AG04449 (cell line): ENCODE results near the gene S100A7.

Source experiments
- CTCF ChIA-PET: fragments of 350-600 bp; formaldehyde crosslinking; extraction: SDS; loops from one replicate; lab custom pipeline; 2021; ENCODE audit warnings: antibody characterized with exemption; lab: Yijun Ruan, JAX
- POLR2A ChIA-PET: fragments of 400-600, 350-600 bp; formaldehyde crosslinking; extraction: SDS; loops from one replicate; lab custom pipeline; 2020; ENCODE audit warnings: antibody characterized with exemption, inconsistent platforms; lab: Yijun Ruan, JAX
- DNase-seq: peaks from one replicate; pipeline ENCODE4 v3.0.0-alpha.2; 2010; ENCODE audit warnings: low read depth, low spot score
- H3K4me3 ChIP-seq: 2 replicates; pipeline ENCODE4 v1.5.1; 2011; ENCODE audit warnings: low read depth, mild to moderate bottlenecking, control low read depth, low read length
- CTCF ChIP-seq: IDR thresholded peaks from one replicate; pipeline ENCODE4 v1.5.1; 2011; ENCODE audit warnings: mild to moderate bottlenecking, moderate library complexity, low read length, control low read depth, inconsistent platforms; ENCODE audit not compliant: insufficient read depth; ENCODE audit errors: missing control alignments

Gene S100A7

GRCh38 chr1:153460551-153460950 is at the start of gene S100A7:
S100A7 (minus strand) TSS chr1:153460651; CDS start chr1:153459013, 1,638 bp downstream.
- DNase-seq = no peak
- CTCF ChIA-PET = no interaction called here

GRCh38 chr1:153509729-153510354 is 49.4 kb upstream of the S100A7 start:
- TF ChIP-seq CTCF = peak; percentile 75
- ChIA-PET CTCF (interaction anchor here (0.6 to 15.3 kb wide), 36 partner anchors 11 to 477 kb away, joined by 3 to 401 read pairs (median 9); partner anchors contain the start of genes CHTOP, NPR1, RAB13 and S100A1), POLR2A (interaction anchor here (0.6 to 1.2 kb wide), 2 partner anchors 58 to 88 kb away, joined by 3 to 5 read pairs; no protein-coding TSS in a partner anchor)
- no peak for DNase-seq
- H3K4me3 ChIP-seq = no peak overlapping the region

More at GRCh38 chr1:153460551-153460950, at the start of gene S100A7:
- H3K4me3 ChIP-seq = no peak within 1 kb of the TSS
- POLR2A ChIA-PET = no interaction called here
- TF ChIP-seq CTCF = no peak

- TF ChIP-seq CTCF = no peak
- DNase-seq = no peak
- ChIA-PET CTCF (interaction anchor here (0.6 to 15.3 kb wide), 21 partner anchors 10 to 1516 kb away, joined by 3 to 401 read pairs (median 12); partner anchors contain the start of genes RAB13, S100A1, S100A13 and S100A14), POLR2A (no interaction called here)
- no peak overlapping the region for H3K4me3 ChIP-seq
Observed at GRCh38 chr1:153509036-153509435, 48.6 kb upstream of the S100A7 start.

GRCh38 chr1:153507926-153508583 is 47.6 kb upstream of the S100A7 start:
- CTCF ChIA-PET = interaction anchor here (0.7 to 15.3 kb wide), 16 partner anchors 9 to 241 kb away, joined by 3 to 401 read pairs (median 5); partner anchors contain the start of genes S100A1, S100A13, S100A14 and S100A16
- no peak for DNase-seq
- no peak for TF ChIP-seq CTCF
- no peak overlapping the region for H3K4me3 ChIP-seq
- POLR2A ChIA-PET = interaction anchor here (0.8 kb wide), 1 partner anchor 119 kb away, joined by 3 read pairs; the partner anchor contains the start of gene S100A13

GRCh38 chr1:153506831-153507413 is 46.5 kb upstream of the S100A7 start:
- CTCF ChIA-PET = interaction anchor here (0.7 to 15.3 kb wide), 12 partner anchors 9 to 244 kb away, joined by 3 to 401 read pairs (median 6); partner anchors contain the start of genes S100A1, S100A13, S100A14 and S100A16
- H3K4me3 ChIP-seq = no peak overlapping the region
- POLR2A ChIA-PET = interaction anchor here (0.6 to 1.1 kb wide), 5 partner anchors 16 to 136 kb away, joined by 3 to 6 read pairs (median 3); partner anchors contain the start of genes CHTOP, S100A13 and S100A16
- DNase-seq = no peak
- no peak for TF ChIP-seq CTCF
